ENCODE measurements around the gene FAM53A.
"Not testable (repeated sequence)": the region's sequence is repeated elsewhere in the genome, so short reads cannot be mapped to it uniquely, and the experiment has no call there.

The FAM53A gene

GRCh38 chr4:1658146-1658545 is 26.0 kb downstream of the FAM53A start:
- no peak for DNase-seq

GRCh38 chr4:1656986-1657385 is 27.1 kb downstream of the FAM53A start:
- no peak for DNase-seq

- DNase-seq: no peak
Observed at GRCh38 chr4:1656132-1656531, 28.0 kb downstream of the FAM53A start.

- DNase-seq: no peak
Observed at GRCh38 chr4:1655676-1656075, 28.4 kb downstream of the FAM53A start.

GRCh38 chr4:1655081-1655480 is 29.0 kb downstream of the FAM53A start:
- no peak for DNase-seq

- no peak for DNase-seq
Observed at GRCh38 chr4:1654216-1654955, 29.7 kb downstream of the FAM53A start.

GRCh38 chr4:1653776-1654175 is 30.3 kb downstream of the FAM53A start:
- DNase-seq: no peak

- no peak for DNase-seq
Observed at GRCh38 chr4:1652088-1652487, 32.0 kb downstream of the FAM53A start.

GRCh38 chr4:1651609-1652008 is 32.5 kb downstream of the FAM53A start:
- no peak for DNase-seq

- DNase-seq: no peak
Observed at GRCh38 chr4:1648962-1649361, 35.2 kb downstream of the FAM53A start.

- DNase-seq: no peak
Observed at GRCh38 chr4:1647432-1647831, 36.7 kb downstream of the FAM53A start.

- DNase-seq: no peak
Observed at GRCh38 chr4:1646690-1647089, 37.4 kb downstream of the FAM53A start.

- no peak for DNase-seq
Observed at GRCh38 chr4:1644891-1645657, 39.0 kb downstream of the FAM53A start.

- no peak for DNase-seq
Observed at GRCh38 chr4:1643971-1644735, 40.0 kb downstream of the FAM53A start.

GRCh38 chr4:1642196-1642951 is 41.7 kb downstream of the FAM53A start:
- DNase-seq: no peak

GRCh38 chr4:1641671-1642070 is 42.4 kb downstream of the FAM53A start:
- no peak for DNase-seq

GRCh38 chr4:1640716-1641503 is 43.2 kb downstream of the FAM53A start:
- not testable (repeated sequence) for DNase-seq

- DNase-seq: no peak
Observed at GRCh38 chr4:1640190-1640589, 43.9 kb downstream of the FAM53A start.

- DNase-seq: no peak
Observed at GRCh38 chr4:1639299-1639868, 44.7 kb downstream of the FAM53A start.

- no peak for DNase-seq
Observed at GRCh38 chr4:1638873-1639272, 45.2 kb downstream of the FAM53A start.

- DNase-seq: no peak
Observed at GRCh38 chr4:1638272-1638598, 45.9 kb downstream of the FAM53A start.
